Transverse colon (tissue), 4 donors: ENCODE measurements around the gene HAS3.

Experiments used
- CTCF ChIP-seq, 5 experiments: fragments of 200-600 bp in 3 of 5; fragments of 450-650 bp in 2 of 5; sonication (generic) in 3 of 5; IDR thresholded peaks; 1 replicate in 2 of 5; 2 replicates in 3 of 5; pipeline ENCODE4 v1.5.1; 2016 to 2017; ENCODE audit warnings: antibody characterized with exemption in 5 of 5, inconsistent platforms in 3 of 5, mild to moderate bottlenecking in 2 of 5, moderate library complexity in 1 of 5
- POLR2A ChIP-seq: fragments of 450-650 bp; IDR thresholded peaks from one replicate; pipeline ENCODE4 v1.6.1; 2016; ENCODE audit warnings: antibody characterized with exemption, mild to moderate bottlenecking, moderate library complexity
- POLR2AphosphoS5 ChIP-seq, 3 donors: sonication (generic); formaldehyde crosslinking; IDR thresholded peaks; one replicate each; pipeline ENCODE4 v1.6.1; 2016; ENCODE audit warnings: antibody characterized with exemption in 3 of 3

- TF ChIP-seq CTCF (IDR thresholded peaks at IDR 0.05) = no peak
- no peak for TF ChIP-seq POLR2AphosphoS5 (IDR thresholded peaks at IDR 0.05)
- TF ChIP-seq POLR2A = no peak
Measured at GRCh38 chr16:69069504-69069903, 35.9 kb upstream of the HAS3 start.
